GM21723 (cell line): ENCODE results near the gene AGK.

Experiments
- ATAC-seq: cut with Tn5 transposase; IDR thresholded peaks from one replicate; pipeline ENCODE4 v1.9.1; 2021; ENCODE audit warnings: mild to moderate bottlenecking, moderate library complexity; ENCODE audit not compliant: unreplicated experiment

AGK gene

DNA sequence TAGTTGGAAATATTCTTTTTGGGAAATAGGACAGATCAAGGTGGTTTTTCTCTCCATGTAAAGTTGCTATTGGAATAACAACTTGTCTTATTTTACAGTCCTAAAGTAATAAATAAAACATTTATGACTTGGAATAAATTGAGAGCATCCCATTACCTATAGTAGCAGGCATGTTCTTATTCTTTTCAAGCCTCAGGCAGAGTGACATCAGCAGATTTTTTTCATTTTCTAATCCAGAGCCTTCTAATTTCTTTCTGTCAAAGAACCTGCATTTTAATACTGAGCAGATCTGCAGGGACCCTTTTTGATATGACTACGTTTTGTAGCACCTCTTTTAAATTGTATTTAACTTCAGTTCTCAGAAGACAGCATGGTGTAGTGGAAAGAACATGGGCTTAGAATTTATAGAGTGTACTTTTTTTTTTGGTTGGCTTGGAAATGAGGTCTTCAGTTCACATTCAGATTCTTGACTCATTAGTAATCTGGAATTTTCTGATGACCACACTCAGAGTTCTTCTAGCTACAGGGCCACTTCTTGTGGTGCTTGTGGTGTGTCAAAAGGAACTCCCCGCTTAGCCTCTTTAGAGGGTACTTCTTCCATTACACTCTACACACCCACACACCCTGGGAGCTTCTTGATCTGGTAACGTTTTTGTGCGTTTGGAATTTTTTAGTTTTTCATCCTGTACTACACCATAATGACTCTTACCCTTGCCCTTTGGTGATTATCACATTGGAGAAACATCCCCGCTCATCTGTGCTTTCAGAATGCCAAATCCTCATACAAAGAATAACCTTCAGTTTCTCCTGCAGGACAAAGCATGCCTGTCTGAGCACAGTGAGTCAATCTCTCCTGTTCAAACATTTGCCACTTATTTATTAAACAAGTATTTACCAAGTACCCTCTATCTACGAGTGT, 34.6 kb downstream of the AGK start:
- ATAC-seq, result peak; percentile 88

DNA sequence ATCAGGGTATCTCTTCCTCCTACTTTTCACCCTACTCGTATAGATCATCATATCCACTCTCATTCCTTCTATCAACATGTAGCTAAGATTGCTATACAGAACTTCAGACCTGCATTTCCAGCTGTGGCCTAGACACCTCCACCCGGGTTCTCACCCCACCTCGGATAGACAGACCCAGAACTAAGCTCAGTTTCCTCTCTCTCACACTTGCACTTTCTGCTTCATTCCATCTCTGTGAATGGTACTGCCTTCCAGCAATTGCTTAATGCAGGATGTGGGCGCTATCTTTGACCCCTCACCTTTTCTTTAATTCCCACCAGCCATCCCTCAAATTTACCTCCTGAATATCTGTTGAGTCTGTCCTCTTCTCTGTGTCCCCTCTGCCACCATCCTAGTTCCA, 35.7 kb downstream of the AGK start:
- ATAC-seq, result no peak

- no peak for ATAC-seq
Observed at GRCh38 chr7:141587304-141587703, 36.1 kb downstream of the AGK start.

GRCh38 chr7:141588912-141589311, 37.7 kb downstream of the AGK start:
- ATAC-seq, result no peak

DNA sequence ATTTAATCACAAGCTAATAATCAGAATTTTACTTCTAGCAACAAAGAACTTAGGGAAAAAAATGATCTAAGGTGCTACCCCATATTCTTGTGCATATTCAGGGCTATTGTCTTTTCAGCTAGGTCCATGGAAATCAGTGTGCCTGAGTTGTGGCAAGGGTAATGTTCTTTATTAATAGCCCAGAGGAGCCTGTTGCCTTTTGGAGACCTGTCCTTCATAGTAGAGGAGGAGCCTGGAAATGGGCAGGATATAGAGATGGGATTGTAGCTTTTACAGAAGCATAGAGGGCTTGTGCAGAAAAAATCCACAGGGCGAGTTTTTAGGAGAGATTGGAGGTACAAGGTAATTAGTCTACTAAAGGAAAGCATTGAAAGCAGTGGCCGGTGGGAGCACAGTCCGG, 38.9 kb downstream of the AGK start:
- ATAC-seq, result no peak

DNA sequence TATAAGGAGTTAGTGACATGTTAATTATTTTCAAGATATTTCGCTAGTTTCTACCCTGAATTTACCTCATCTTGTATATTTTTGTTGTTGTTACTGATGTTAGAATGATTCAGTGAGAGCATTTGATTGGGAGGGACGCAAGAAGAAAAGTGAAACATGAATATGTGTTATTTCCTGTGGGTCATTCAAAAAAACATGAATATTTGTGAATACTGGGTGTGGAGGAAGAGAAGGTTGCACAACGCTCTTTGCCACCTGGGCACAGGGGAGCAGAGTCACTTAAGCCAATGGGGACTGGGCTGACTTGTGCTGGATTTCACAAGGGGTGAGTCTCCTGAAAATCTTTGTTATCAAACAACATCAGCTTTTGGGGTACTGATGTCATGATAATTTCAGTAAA, 39.5 kb downstream of the AGK start:
- no peak for ATAC-seq

DNA sequence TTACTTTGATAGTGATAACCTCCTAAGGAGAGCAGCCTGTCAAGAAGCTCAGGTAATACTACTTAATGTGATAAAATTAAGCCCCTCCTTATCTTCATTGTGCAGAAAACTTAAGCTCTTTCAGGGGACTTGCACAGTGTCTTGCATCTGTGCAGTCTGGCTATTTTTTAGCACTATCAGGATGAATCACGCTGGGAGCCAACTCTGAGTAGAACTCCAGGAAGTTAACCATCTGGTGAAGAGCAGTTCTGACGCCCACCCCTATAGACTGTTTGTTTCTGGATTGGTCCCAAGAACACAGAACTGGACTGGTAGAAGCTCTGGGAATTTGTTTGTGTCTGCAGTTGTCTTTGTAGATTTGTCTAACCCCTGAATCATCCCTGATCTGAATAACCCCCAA, 41.9 kb downstream of the AGK start:
- ATAC-seq, result peak; percentile 74

- ATAC-seq, result no peak
Observed at GRCh38 chr7:141597966-141598365, 46.8 kb downstream of the AGK start.

- ATAC-seq, result no peak
Observed at GRCh38 chr7:141598408-141598807, 47.2 kb downstream of the AGK start.

- no peak for ATAC-seq
Observed at GRCh38 chr7:141600168-141601006, 49.2 kb downstream of the AGK start.

DNA sequence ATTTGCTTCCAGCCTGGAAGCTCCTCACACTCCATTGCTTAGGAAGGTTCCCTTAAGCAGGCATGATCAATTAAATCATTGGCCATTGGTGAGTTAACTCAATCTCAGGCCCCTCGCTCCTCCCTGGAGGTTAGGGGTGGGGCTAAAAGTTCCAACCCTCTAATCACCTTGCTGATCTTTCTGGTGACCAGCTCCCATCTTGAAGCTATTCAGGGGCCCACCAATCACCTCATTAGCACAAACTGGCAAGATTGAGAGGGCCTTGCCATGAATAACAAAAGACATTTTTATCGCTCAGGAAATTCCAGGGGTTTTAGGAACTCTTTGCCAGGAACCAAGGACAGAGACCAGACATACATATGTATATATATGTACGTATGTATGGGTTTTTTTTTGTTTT, 58.4 kb downstream of the AGK start:
- no peak for ATAC-seq

GRCh38 chr7:141610671-141611070, 59.5 kb downstream of the AGK start:
- no peak for ATAC-seq

DNA sequence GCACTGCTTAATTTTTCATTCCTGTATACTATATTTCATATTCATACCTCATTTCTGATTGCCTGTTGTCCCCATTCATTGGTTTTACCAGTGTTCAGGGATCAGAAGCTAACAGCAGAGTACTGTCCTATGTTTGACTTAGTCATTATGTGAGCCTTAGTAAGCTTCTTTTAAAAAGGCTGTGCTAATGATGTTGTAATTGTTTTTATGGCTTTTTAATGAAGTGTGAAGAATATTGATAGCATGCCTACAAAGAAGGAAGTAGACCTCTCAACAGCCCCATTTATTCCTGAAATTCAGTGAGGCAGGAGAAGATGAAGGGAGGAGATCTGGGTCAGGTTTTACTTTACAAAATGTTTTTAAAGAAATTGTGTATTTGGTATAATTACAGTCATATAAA, 61.7 kb downstream of the AGK start:
- no peak for ATAC-seq

DNA sequence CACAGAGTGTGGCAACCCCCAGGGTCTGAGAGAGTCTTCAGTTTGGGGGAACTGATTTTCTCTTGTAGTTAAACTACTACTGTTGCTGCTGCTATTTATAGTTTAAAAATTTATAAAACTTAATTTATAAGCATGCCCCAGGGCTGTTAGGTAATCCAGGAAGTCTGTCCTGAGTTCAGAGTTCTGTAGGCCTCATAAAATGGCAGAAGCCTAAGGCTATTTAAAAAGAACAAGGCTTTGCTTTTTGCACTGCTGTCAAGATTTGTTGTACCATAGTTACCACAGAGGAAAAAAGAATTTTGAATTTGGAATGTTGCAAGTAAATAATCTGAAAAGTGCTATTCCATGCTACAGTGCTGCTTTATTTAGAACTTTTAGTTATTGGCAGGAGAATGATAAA, 66.1 kb downstream of the AGK start:
- no peak for ATAC-seq

- no peak for ATAC-seq
Observed at GRCh38 chr7:141619745-141620144, 68.5 kb downstream of the AGK start.

DNA sequence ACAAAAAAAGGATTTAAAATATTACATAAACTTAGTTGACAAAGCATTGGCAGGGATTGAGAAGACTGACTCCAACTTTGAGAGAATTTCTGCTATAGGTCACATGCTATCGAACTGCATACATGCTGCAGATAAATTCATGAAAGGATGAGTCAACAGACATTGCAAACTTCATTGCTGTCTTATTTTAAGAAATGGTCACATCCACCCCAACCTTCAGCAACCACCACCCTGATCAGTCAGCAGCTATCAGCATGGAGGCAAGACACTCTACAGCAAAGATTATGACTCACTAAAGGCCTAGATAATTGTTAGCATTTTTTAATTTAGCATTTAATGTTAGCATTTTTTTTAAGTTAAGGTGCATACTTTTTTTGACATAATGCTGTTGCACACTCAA, 73.6 kb downstream of the AGK start:
- ATAC-seq, result no peak

DNA sequence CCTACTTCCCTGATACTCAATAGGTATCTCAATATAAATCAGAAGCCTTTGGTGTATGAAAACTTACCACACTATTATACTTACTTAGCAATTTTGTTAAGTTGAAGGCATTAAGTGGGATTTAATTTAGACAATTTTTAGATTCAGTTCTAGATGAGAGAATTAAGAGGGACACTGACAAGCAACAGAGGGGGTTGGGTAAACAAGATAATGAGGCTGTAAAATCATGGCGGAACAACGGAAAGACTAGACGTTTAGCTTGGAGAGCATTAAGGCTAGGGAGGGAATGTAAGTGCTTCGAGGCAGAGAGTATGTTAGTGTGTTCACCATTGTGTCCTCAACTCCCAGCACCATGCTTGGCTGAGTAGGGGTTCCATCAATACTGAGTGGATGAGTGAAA, 79.4 kb downstream of the AGK start:
- ATAC-seq, result no peak

DNA sequence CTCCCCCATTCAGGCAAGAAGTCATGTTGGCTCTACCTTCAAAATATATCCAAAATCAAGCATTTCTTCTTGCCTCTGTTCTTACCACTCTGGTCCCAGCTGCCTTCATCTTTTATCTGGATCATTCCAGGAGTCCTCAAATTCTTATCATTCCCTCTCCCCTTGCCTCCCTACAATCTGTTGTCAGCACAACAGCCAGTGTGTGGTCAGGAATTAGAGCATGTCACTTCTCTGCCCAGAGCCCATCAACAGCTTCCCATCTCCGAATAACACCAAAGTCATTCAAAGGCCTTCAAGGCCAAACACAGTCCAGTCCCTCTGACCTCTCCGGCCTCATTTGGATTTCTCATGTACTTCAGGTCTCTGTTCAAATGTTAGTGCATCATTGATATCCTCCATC, 80.3 kb downstream of the AGK start:
- ATAC-seq, result no peak

- no peak for ATAC-seq
Observed at GRCh38 chr7:141634065-141634464, 82.9 kb downstream of the AGK start.

GRCh38 chr7:141636053-141636452, 84.8 kb downstream of the AGK start:
- no peak for ATAC-seq

- no peak for ATAC-seq
Observed at GRCh38 chr7:141640239-141640840, 89.1 kb downstream of the AGK start.

DNA sequence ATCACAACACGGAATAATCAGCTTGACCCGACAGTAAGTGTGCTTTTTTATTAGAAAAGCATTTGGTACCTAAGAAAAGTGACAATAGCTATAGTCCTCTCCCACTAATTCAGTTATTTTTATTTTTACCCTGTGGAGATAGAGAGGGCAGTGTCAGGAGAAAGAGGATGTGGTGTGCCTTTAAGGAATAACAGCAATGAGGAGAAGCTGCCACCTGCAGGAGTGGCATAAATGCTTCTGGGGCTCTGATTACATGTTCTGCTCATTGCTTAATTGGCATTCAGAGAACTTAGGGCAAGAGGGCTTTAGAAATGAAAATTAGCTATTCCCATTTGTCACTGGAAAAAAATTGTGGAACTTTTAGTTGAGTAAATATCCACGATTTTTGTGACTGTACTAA, 90.7 kb downstream of the AGK start:
- ATAC-seq, result no peak
